Thoracic aorta (tissue), 2 donors: ENCODE results near the gene TLE1. TPM values are rescaled to one million over a fixed set of nuclear protein-coding genes. Genes with fewer than 3 reads are reported as not detected.

Source experiments
- ATAC-seq: fragments of 150-250 bp; one replicate; pipeline ENCODE4 v1.8.0; 2017; ENCODE audit warnings: low read depth; ENCODE audit not compliant: insufficient number of reproducible peaks, low FRiP score
- DNase-seq: peaks from one replicate; pipeline ENCODE4 v3.0.0-alpha.2; 2020; ENCODE audit warnings: low spot score
- H3K27ac ChIP-seq, 2 donors: fragments of 200-600 bp; sonication (generic); 1 replicate in 1 of 2; 2 replicates in 1 of 2; pipeline ENCODE4 v1.5.1; 2016; ENCODE audit warnings: mild to moderate bottlenecking in 2 of 2, moderate library complexity in 2 of 2
- H3K27me3 ChIP-seq: fragments of 200-600 bp; sonication (generic); replicated peaks from 2 replicates; pipeline ENCODE4 v1.6.0; 2016; ENCODE audit warnings: mild to moderate bottlenecking; ENCODE audit not compliant: insufficient read depth
- H3K36me3 ChIP-seq: fragments of 200-600 bp; sonication (generic); one replicate; pipeline ENCODE4 v1.5.1; 2016
- H3K4me1 ChIP-seq, 2 donors: fragments of 200-600 bp; sonication (generic); 1 replicate in 1 of 2; 2 replicates in 1 of 2; pipeline versions ENCODE4 v1.5.1 to v1.6.0; 2016; ENCODE audit warnings: low read depth in 2 of 2, mild to moderate bottlenecking in 1 of 2; ENCODE audit not compliant: control insufficient read depth in 1 of 2
- H3K4me3 ChIP-seq: fragments of 200-600 bp; sonication (generic); 2 replicates; pipeline ENCODE4 v1.5.1; 2016; ENCODE audit warnings: mild to moderate bottlenecking
- H3K9me3 ChIP-seq: fragments of 200-600 bp; sonication (generic); 2 replicates; pipeline ENCODE4 v1.5.1; 2016
- total RNA-seq, 2 donors: library from RNA; depleted of rRNA; stranded (reverse); fragments of >200 nt; gene quantifications; one replicate each; pipeline versions ENCODE4 v1.1.0 to v1.2.3, GENCODE V29; 2016
- TF ChIP-seq, protein P1 (sequence below): fragments of 200-600 bp; sonication (generic); IDR thresholded peaks from one replicate; pipeline ENCODE4 v1.5.1; 2019; ENCODE audit warnings: antibody characterized with exemption

TLE1 gene
- total RNA-seq, 2 donors from 2014 or later, result 69.7 to 74.1 TPM

DNA sequence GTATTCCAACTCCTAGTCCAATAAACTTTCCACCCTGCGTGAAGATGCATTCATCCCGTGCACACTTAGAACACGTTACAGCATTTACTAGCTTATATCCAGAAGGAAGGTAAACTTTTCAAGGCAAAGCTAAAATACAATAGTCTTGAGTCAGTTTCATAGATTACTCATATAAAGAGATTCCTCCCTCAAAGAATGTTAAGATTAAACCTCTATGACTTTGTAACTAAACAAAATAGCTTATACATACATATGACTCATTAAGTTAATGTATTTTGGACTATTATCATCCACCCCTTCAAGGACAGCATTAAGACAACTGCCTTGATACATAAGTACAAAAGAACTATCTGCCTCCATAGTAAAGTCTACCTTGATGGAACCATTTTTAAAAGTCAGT is 36.1 kb downstream of the TLE1 start:
- Histone ChIP-seq H3K27ac (no peak overlapping the region), H3K9me3 (no peaks in the 10 kb centered on the region)
- TF ChIP-seq, protein P1, sequence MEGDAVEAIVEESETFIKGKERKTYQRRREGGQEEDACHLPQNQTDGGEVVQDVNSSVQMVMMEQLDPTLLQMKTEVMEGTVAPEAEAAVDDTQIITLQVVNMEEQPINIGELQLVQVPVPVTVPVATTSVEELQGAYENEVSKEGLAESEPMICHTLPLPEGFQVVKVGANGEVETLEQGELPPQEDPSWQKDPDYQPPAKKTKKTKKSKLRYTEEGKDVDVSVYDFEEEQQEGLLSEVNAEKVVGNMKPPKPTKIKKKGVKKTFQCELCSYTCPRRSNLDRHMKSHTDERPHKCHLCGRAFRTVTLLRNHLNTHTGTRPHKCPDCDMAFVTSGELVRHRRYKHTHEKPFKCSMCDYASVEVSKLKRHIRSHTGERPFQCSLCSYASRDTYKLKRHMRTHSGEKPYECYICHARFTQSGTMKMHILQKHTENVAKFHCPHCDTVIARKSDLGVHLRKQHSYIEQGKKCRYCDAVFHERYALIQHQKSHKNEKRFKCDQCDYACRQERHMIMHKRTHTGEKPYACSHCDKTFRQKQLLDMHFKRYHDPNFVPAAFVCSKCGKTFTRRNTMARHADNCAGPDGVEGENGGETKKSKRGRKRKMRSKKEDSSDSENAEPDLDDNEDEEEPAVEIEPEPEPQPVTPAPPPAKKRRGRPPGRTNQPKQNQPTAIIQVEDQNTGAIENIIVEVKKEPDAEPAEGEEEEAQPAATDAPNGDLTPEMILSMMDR, result no peak

DNA sequence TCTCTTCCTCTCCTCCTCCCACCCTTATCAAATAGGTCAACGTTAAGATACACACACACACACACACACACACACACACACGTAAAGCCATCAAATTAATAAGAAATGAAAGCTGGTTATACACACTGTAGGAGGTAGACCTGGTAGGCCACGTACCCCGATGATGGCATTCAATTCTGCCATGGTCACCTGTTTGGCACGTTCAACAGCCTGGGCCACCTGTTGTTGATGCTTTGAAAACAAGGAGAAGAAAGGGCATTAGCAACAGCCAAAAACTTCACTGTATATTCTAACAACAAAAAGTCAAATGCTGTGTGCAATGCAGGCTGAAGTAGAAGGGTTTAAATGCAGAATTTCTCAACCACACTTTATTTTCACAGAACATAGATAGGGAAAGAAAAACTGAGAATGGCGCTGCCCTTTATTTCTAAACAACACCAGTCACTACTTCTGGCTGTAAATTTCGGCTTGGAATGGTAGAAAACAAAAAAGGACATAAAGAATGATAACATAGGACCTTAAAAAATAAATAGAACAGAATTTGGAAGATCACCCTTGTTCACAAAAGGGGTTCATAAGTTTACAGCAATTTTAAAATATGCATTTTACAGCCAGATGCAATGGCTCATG is 37.2 kb downstream of the TLE1 start:
- DNase-seq (no peak), ATAC-seq (no peak)
- Histone ChIP-seq H3K27me3 (no peaks in the 10 kb centered on the region), H3K27ac (no peak overlapping the region), H3K9me3 (no peaks in the 10 kb centered on the region), H3K4me1 (peaks cover 3 to 26% of the 10 kb centered on the region in 2 donors), H3K36me3 (peaks cover 12% of the 10 kb centered on the region), H3K4me3 (no peak overlapping the region)
- TF ChIP-seq, protein P1, result no peak

More for the DNA sequence above, 36.1 kb downstream of the TLE1 start:
- Histone ChIP-seq H3K36me3 (peaks cover 12% of the 10 kb centered on the region), H3K4me1 (peaks cover 3 to 31% of the 10 kb centered on the region in 2 donors), H3K4me3 (no peak overlapping the region), H3K27me3 (no peaks in the 10 kb centered on the region)
- no peak for ATAC-seq
- no peak for DNase-seq

DNA sequence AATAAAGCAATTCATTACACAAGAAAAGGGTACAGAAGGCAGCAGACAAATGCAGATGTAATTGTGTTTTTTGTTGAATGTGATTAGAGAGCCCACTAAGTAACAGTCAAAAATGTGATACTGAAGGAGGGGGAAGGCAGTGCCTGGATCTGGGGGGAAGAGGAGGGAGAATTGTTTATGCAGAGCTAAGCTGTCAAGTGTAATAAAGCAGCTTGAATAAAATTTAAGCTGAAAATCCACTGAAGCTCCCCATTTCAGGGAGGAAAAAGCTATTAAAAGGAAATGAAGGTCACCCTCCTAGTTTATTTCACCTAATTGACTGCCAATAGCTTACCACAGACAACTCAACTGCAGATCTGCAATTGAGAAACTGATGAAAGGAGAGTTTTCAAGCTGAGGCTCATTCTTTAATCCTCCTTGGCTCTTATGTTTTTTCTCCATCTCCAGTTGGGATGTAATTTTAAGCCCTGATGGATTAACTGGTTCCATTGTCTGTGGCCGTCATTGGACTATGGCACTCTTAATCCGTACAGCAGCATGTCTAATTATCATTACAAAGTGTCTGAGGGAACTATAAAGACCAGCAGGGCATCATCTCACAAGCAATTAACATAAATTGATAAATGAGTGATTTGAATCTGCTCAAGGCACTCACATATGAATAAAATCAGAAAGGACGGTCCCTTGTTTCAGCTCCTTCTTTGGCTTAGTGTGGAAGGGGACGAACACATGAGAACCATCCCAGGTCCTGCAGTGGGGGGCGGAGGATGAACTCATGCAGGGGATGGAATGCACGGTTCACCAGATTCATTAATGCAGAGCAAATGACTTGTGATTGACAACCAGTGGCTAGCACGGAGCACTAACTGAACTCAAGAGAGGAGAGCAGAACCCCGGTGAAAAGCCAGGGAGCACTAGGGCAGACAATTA is 38.5 kb downstream of the TLE1 start:
- Histone ChIP-seq H3K36me3 (peaks cover 12% of the 10 kb centered on the region), H3K27ac (no peak overlapping the region), H3K27me3 (no peaks in the 10 kb centered on the region), H3K4me3 (no peak overlapping the region), H3K9me3 (no peaks in the 10 kb centered on the region), H3K4me1 (peaks cover 0 to 14% of the 10 kb centered on the region in 2 donors)
- DNase-seq (no peak), ATAC-seq (no peak)
- TF ChIP-seq, protein P1, result no peak

DNA sequence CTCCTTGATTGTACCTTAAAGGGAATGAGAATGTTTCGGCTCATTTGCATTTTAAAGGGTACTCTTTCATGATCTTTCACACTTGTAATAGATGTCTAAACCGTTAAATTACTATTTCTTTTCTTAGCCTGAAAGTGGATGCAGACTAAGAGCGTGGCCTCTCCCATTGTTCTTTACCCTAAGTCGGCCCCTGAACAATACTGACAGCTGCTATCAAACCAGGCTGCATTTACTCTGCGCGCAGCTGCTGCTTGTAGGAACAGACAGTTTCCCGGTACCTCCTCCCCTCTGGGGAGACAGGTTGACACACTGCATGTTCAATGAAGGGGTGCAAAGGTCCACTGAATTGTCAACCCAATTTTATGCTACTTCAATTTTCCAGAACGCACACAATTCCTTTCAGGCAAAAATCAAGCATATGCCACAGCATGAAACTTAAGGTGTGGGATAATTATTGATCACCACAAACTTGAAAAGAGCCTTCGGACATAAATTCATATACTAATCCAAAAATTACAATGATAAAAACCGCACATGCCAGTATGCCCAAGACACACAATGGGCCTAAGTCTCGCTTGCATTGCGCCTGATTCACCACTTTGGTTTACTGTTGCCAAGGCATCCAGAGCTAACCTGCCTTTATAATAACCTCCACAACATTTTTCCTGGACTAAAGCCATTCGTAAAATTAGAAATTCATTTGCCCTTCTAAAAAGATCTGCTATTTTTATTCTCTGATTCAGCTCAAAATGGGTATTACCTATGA is 39.7 kb downstream of the TLE1 start:
- DNase-seq (no peak), ATAC-seq (no peak)
- H3K4me1 ChIP-seq, result peaks cover 0 to 9% of the 10 kb centered on the region in 2 donors
- H3K27ac ChIP-seq, result no peak overlapping the region
- H3K36me3 ChIP-seq, result peaks cover 12% of the 10 kb centered on the region
- H3K4me3 ChIP-seq, result no peak overlapping the region
- TF ChIP-seq, protein P1, result no peak
- no peaks in the 10 kb centered on the region for H3K27me3 ChIP-seq
- no peaks in the 10 kb centered on the region for H3K9me3 ChIP-seq

DNA sequence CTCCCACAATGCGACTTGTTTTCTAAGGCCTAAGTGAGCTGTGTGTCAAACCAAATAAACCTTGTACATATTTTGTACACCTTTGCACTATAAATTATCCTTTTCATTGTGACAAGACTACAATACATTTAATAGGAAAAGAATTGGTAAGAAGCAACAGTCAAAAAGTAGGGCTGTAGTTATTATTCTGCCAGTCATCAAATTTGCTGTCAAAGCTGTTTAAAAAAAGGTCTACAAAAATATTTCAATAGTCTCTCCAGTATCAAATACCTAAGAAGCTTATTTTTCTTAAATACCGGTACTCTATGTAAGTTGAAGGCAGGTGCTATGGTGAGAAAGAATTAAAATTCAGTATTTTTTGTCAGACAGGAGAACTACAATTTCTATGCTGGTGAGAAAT is 40.5 kb downstream of the TLE1 start:
- DNase-seq (no peak), ATAC-seq (no peak)
- H3K27me3 ChIP-seq, result no peaks in the 10 kb centered on the region
- H3K4me3 ChIP-seq, result no peak overlapping the region
- peaks cover 0 to 9% of the 10 kb centered on the region in 2 donors for H3K4me1 ChIP-seq
- no peak overlapping the region for H3K27ac ChIP-seq
- TF ChIP-seq, protein P1, result no peak
- peaks cover 12% of the 10 kb centered on the region for H3K36me3 ChIP-seq
- H3K9me3 ChIP-seq, result no peaks in the 10 kb centered on the region
